SU-DHL-6 (cell line): ENCODE results near the gene KLLN.

ENCODE experiments used
- EZH2phosphoT487 ChIP-seq: fragments of 200-600 bp; sonication (generic), shearing (Covaris generic); conservative IDR thresholded peaks from 2 replicates; pipeline ENCODE4 v1.6.1; 2018; ENCODE audit warnings: mild to moderate bottlenecking, antibody characterized with exemption, low read length, moderate library complexity, mixed read lengths
- TF ChIP-seq, protein P1 (sequence below): fragments of 200-600 bp; sonication (generic); IDR thresholded peaks from one replicate; pipeline ENCODE4 v1.5.1; 2017; ENCODE audit warnings: antibody characterized with exemption, mild to moderate bottlenecking, low read length, moderate library complexity; ENCODE audit not compliant: insufficient read depth, poor library complexity, severe bottlenecking

DNA sequence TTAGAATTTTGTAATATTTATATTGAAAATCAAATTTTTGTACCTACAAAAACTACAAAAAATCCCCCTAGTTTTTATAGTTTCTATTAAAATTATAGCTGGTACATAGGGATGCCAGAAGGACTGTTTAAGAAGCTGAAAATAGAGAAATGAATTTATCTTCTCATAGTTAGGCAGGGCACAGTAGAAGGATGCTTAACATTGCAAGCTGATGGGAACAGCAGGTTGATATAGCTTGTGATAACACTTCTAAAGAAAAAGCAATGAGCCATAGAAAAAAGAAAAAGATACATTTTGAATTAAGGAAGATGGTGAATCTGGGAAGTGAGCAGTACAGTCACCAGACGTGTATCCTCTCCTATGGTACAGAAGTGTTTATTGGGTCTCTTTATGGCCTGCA is 32.1 kb upstream of the KLLN start:
- TF ChIP-seq, protein P1, sequence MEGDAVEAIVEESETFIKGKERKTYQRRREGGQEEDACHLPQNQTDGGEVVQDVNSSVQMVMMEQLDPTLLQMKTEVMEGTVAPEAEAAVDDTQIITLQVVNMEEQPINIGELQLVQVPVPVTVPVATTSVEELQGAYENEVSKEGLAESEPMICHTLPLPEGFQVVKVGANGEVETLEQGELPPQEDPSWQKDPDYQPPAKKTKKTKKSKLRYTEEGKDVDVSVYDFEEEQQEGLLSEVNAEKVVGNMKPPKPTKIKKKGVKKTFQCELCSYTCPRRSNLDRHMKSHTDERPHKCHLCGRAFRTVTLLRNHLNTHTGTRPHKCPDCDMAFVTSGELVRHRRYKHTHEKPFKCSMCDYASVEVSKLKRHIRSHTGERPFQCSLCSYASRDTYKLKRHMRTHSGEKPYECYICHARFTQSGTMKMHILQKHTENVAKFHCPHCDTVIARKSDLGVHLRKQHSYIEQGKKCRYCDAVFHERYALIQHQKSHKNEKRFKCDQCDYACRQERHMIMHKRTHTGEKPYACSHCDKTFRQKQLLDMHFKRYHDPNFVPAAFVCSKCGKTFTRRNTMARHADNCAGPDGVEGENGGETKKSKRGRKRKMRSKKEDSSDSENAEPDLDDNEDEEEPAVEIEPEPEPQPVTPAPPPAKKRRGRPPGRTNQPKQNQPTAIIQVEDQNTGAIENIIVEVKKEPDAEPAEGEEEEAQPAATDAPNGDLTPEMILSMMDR, result no peak
- no peak for TF ChIP-seq EZH2phosphoT487
